ENCODE measurements around the gene EML6. TPM values are rescaled to one million over a fixed set of nuclear protein-coding genes. Genes with fewer than 3 reads are reported as not detected.
A peak's percentile ranks its signal among the peaks of the same experiment; 100 is the strongest.

EML6 gene
- total and polyA plus RNA-seq, 2 of the 13 experiments (the other 11 are each of a cell fraction or from before 2014, with no cell fraction given): 17.2 to 32.4 TPM

DNA sequence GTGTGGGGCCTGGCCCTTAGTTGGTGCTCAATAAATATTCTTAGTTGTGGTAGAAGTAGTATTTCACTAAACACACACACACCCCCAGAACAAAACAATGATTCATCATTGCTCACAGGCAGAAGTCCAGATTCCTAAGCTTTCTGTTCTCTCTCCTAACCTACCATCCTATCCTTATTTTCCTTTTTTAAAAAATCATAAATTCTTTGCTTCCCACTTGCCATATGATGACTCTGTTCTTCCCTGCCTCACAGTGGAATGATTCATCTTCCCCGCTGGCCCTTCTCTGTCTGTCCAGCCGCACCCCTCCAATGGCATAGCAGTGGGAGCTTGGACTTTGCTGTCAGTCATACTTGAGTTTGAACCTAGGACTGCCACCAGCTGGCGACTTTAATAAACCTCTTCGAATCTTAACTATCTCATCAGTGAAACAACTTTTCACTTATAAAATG, 5.2 kb downstream of the EML6 start (continued):
- TF ChIP-seq, protein P1, sequence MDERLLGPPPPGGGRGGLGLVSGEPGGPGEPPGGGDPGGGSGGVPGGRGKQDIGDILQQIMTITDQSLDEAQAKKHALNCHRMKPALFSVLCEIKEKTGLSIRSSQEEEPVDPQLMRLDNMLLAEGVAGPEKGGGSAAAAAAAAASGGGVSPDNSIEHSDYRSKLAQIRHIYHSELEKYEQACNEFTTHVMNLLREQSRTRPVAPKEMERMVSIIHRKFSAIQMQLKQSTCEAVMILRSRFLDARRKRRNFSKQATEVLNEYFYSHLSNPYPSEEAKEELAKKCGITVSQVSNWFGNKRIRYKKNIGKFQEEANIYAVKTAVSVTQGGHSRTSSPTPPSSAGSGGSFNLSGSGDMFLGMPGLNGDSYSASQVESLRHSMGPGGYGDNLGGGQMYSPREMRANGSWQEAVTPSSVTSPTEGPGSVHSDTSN (CRISPR knock-in tag; IDR thresholded peaks at IDR 0.05): peak; percentile 79
- TF ChIP-seq ZNF570 (CRISPR knock-in tag; IDR thresholded peaks at IDR 0.05; ENCODE audit: borderline replicate concordance): no peak
- TF ChIP-seq, protein P2, sequence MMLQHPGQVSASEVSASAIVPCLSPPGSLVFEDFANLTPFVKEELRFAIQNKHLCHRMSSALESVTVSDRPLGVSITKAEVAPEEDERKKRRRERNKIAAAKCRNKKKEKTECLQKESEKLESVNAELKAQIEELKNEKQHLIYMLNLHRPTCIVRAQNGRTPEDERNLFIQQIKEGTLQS (CRISPR knock-in tag; IDR thresholded peaks at IDR 0.05): 0 out of 2 replicates have a peak, but pooled peaks have one; percentile 40
- TF ChIP-seq GATAD2A (CRISPR knock-in tag; IDR thresholded peaks at IDR 0.05): 0 out of 2 replicates have a peak, but pooled peaks have one; percentile 19
- peak; percentile 29; the same call in 1 of the 2 replicates for TF ChIP-seq TCF7 (IDR thresholded peaks at IDR 0.05; ENCODE audit: low read depth)
- peak; percentile 99 for TF ChIP-seq ZNF766 (CRISPR knock-in tag; IDR thresholded peaks at IDR 0.05; ENCODE audit: borderline replicate concordance)
- TF ChIP-seq EP300 (IDR thresholded peaks at IDR 0.05; ENCODE audit: low read depth in 2 of 2, low read length in 2 of 2): peak in 1 of 2 experiments; percentile 33; a peak in 1 of 4 replicates
- TF ChIP-seq EP300 (CRISPR knock-in tag; IDR thresholded peaks at IDR 0.05; ENCODE audit: borderline replicate concordance): no peak
- TF ChIP-seq HMG20B (CRISPR knock-in tag; conservative IDR thresholded peaks at IDR 0.05): no peak
- peak; percentile 72 for TF ChIP-seq HNF4A (CRISPR knock-in tag; IDR thresholded peaks at IDR 0.05)
- peak; percentile 89 for TF ChIP-seq FOSL2 (CRISPR knock-in tag; IDR thresholded peaks at IDR 0.05)
- TF ChIP-seq FOSL1 (CRISPR knock-in tag; IDR thresholded peaks at IDR 0.05; ENCODE audit: borderline replicate concordance): peak; percentile 56; the same call in 1 of the 2 replicates
- peak; percentile 53; the same call in 1 of the 2 replicates for TF ChIP-seq ZKSCAN8 (CRISPR knock-in tag; IDR thresholded peaks at IDR 0.05; ENCODE audit: borderline replicate concordance)
- TF ChIP-seq ZMYM4 (CRISPR knock-in tag; IDR thresholded peaks at IDR 0.05): 0 out of 2 replicates have a peak, but pooled peaks have one; percentile 37
- no peak for TF ChIP-seq KLF11 (CRISPR knock-in tag; IDR thresholded peaks at IDR 0.05)
- TF ChIP-seq ZNF296 (CRISPR knock-in tag; conservative IDR thresholded peaks at IDR 0.05): no peak
- TF ChIP-seq ZSCAN25 (CRISPR knock-in tag; IDR thresholded peaks at IDR 0.05): peak; percentile 91
- TF ChIP-seq, protein P3, sequence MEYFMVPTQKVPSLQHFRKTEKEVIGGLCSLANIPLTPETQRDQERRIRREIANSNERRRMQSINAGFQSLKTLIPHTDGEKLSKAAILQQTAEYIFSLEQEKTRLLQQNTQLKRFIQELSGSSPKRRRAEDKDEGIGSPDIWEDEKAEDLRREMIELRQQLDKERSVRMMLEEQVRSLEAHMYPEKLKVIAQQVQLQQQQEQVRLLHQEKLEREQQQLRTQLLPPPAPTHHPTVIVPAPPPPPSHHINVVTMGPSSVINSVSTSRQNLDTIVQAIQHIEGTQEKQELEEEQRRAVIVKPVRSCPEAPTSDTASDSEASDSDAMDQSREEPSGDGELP (IDR thresholded peaks at IDR 0.05; ENCODE audit: borderline replicate concordance, low read depth): peak; percentile 22; the same call in 1 of the 2 replicates
- peak; percentile 46; the same call in 1 of the 2 replicates for TF ChIP-seq POGZ (CRISPR knock-in tag; IDR thresholded peaks at IDR 0.05)
- no peak for TF ChIP-seq CREB1 (IDR thresholded peaks at IDR 0.05)
- TF ChIP-seq CREB1 (CRISPR knock-in tag; IDR thresholded peaks at IDR 0.05): peak; percentile 17; the same call in 1 of the 2 replicates
- no peak for TF ChIP-seq FOXA1 (IDR thresholded peaks at IDR 0.05)
- TF ChIP-seq FOXA1 (CRISPR knock-in tag; IDR thresholded peaks at IDR 0.05): no peak
- TF ChIP-seq CCAR2 (optimal IDR thresholded peaks at IDR 0.05; ENCODE audit: low read depth, low read length): peak; percentile 64
- peak; percentile 36 for TF ChIP-seq NFYB (CRISPR knock-in tag; IDR thresholded peaks at IDR 0.05)
- TF ChIP-seq ZNF441 (CRISPR knock-in tag; IDR thresholded peaks at IDR 0.05; ENCODE audit: borderline replicate concordance): no peak
- no peak for TF ChIP-seq SOX6 (IDR thresholded peaks at IDR 0.05)
- TF ChIP-seq SOX6 (CRISPR knock-in tag; IDR thresholded peaks at IDR 0.05): peak; percentile 50
- peak; percentile 65 for TF ChIP-seq SAP130 (CRISPR knock-in tag; IDR thresholded peaks at IDR 0.05; ENCODE audit: low read depth)
- TF ChIP-seq ZNF644 (CRISPR knock-in tag; IDR thresholded peaks at IDR 0.05; ENCODE audit: low read depth): peak; percentile 84
